ENCODE measurements around the gene LARGE1. TPM values are rescaled to one million over a fixed set of nuclear protein-coding genes. Genes with fewer than 3 reads are reported as not detected.

LARGE1 gene
- total and polyA plus RNA-seq, 2 of the 13 experiments (the other 11 are each of a cell fraction or from before 2014, with no cell fraction given): 8.4 to 11.0 TPM

DNA sequence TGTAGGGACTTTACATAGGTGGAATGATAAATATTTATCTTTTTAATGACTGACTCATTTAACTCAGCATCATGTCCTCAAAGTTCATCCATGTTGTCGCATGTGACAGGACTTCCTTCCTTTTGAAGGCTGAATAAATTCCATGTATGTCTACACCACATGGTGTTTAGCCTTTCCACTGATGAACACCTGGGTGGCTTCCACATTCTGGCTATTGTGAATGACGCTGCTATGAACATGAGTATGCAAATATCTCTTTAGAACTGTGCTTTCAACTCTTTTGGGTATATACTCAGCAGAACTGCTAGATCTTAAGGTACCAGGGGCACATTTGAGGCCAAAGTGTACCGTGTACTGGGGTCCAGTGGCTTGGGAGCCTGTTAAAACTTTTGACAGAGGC lies 24.1 kb downstream of the LARGE1 start:
- H4K20me1 ChIP-seq (ENCODE audit: insufficient read depth, low read length): no peaks in the 10 kb centered on the region; the same call in 1 of the 2 replicates
- H3K4me1 ChIP-seq (ENCODE audit: insufficient read depth, low read length): peaks cover 26% of the 10 kb centered on the region
- intact Hi-C loops (cut with micrococcal nuclease; ENCODE audit: unreplicated experiment): no loop called here
- no peak overlapping the region for H3K4me2 ChIP-seq (ENCODE audit: low read depth, low read length)
- H3K79me2 ChIP-seq (ENCODE audit: insufficient read depth, low read length): peaks cover 14% of the 10 kb centered on the region
- H3K36me3 ChIP-seq (replicated peaks in 1 of 2; ENCODE audit: control insufficient read depth in 1 of 2, insufficient read depth in 2 of 2, low read length in 2 of 2): no peaks in the 10 kb centered on the region
- H3K27ac ChIP-seq (ENCODE audit: extremely low read length, insufficient read depth, low read length): no peak overlapping the region
- ChIA-PET POLR2A (no interaction called here), CTCF (ENCODE audit: low intra/inter-chr PET ratio, low total read pairs) (no interaction called here)
- in situ Hi-C loops (cut with HindIII; ENCODE audit: extremely low pct_ligation_motif_present, low pct_unique_long_range_greater_than_20kb): no loop called here
- no peak overlapping the region for H2AFZ ChIP-seq (ENCODE audit: low read length)
- no peak for DNase-seq (ENCODE audit: low spot score)
- no peak overlapping the region for H3K9ac ChIP-seq (ENCODE audit: insufficient read depth, low read depth, low read length)
- no peak for ATAC-seq
- no peak for FAIRE-seq
- WGBS (ENCODE audit: low lambda C conversion rate): 93% methylated on average over 3 of the region's 3 CpGs
- no TSS peak for BruUV-seq (replicated peaks)
- no peaks in the 10 kb centered on the region for H3K27me3 ChIP-seq (ENCODE audit: control insufficient read depth in 1 of 2, insufficient read depth in 2 of 2, low read length in 2 of 2)
- H3K9me3 ChIP-seq (ENCODE audit: low read length): no peaks in the 10 kb centered on the region
- TF ChIP-seq, protein P1, sequence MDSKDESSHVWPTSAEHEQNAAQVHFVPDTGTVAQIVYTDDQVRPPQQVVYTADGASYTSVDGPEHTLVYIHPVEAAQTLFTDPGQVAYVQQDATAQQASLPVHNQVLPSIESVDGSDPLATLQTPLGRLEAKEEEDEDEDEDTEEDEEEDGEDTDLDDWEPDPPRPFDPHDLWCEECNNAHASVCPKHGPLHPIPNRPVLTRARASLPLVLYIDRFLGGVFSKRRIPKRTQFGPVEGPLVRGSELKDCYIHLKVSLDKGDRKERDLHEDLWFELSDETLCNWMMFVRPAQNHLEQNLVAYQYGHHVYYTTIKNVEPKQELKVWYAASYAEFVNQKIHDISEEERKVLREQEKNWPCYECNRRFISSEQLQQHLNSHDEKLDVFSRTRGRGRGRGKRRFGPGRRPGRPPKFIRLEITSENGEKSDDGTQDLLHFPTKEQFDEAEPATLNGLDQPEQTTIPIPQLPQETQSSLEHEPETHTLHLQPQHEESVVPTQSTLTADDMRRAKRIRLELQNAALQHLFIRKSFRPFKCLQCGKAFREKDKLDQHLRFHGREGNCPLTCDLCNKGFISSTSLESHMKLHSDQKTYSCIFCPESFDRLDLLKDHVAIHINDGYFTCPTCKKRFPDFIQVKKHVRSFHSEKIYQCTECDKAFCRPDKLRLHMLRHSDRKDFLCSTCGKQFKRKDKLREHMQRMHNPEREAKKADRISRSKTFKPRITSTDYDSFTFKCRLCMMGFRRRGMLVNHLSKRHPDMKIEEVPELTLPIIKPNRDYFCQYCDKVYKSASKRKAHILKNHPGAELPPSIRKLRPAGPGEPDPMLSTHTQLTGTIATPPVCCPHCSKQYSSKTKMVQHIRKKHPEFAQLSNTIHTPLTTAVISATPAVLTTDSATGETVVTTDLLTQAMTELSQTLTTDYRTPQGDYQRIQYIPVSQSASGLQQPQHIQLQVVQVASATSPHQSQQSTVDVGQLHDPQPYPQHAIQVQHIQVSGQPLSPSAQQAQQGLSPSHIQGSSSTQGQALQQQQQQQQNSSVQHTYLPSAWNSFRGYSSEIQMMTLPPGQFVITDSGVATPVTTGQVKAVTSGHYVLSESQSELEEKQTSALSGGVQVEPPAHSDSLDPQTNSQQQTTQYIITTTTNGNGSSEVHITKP (CRISPR knock-in tag; IDR thresholded peaks at IDR 0.05; ENCODE audit: low read depth): no peak
- TF ChIP-seq MIER3 (CRISPR knock-in tag; IDR thresholded peaks at IDR 0.05; ENCODE audit: borderline replicate concordance) (no peak), ZNF235 (CRISPR knock-in tag; IDR thresholded peaks at IDR 0.05; ENCODE audit: borderline replicate concordance) (no peak), ZNF335 (CRISPR knock-in tag; IDR thresholded peaks at IDR 0.05) (no peak)
- TF ChIP-seq, protein P2, sequence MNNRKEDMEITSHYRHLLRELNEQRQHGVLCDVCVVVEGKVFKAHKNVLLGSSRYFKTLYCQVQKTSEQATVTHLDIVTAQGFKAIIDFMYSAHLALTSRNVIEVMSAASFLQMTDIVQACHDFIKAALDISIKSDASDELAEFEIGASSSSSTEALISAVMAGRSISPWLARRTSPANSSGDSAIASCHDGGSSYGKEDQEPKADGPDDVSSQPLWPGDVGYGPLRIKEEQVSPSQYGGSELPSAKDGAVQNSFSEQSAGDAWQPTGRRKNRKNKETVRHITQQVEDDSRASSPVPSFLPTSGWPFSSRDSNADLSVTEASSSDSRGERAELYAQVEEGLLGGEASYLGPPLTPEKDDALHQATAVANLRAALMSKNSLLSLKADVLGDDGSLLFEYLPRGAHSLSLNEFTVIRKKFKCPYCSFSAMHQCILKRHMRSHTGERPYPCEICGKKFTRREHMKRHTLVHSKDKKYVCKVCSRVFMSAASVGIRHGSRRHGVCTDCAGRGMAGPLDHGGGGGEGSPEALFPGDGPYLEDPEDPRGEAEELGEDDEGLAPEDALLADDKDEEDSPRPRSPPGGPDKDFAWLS (CRISPR knock-in tag; IDR thresholded peaks at IDR 0.05; ENCODE audit: borderline replicate concordance): no peak
- no peak overlapping the region for H3K4me3 ChIP-seq (replicated peaks in 1 of 3; ENCODE audit: insufficient read depth in 1 of 3, low read depth in 2 of 3, low read length in 3 of 3)
